Panc1 (cell line): ENCODE measurements around the gene CCDC54. TPM values are rescaled to one million over a fixed set of nuclear protein-coding genes. Genes with fewer than 3 reads are reported as not detected.

Experiments
- ATAC-seq: fragments of 200-7000 bp; cut with Tn5 transposase; 2 replicates; pipeline ENCODE4 v1.9.1; 2020; ENCODE audit warnings: mild to moderate bottlenecking, moderate library complexity
- BruUV-seq: library from RNA; stranded (reverse); fragments of 400-500 nt; replicated peaks from 2 replicates; lab custom pipeline; 2021; lab: Mats Ljungman, UMichigan
- CTCF ChIA-PET: fragments of 300-600 bp; sonication (Branson Sonifier 250); formaldehyde crosslinking; loops from one replicate; lab custom pipeline; 2022; ENCODE audit warnings: antibody characterized with exemption; lab: Charles Lee
- POLR2A ChIA-PET: fragments of 300-600 bp; sonication (Branson Sonifier 250); formaldehyde crosslinking; loops from one replicate; lab custom pipeline; 2022; ENCODE audit warnings: antibody characterized with exemption; lab: Charles Lee
- DNase-seq: peaks from one replicate; pipeline ENCODE4 v3.0.0-alpha.2; 2010; ENCODE audit warnings: low read depth, low spot score
- H3K27ac ChIP-seq: 2 replicates; pipeline ENCODE4 v1.5.1; 2011; ENCODE audit warnings: mild to moderate bottlenecking, low read length, inconsistent platforms
- H3K27me3 ChIP-seq: fragments of 200-500 bp; sonication (Bioruptor generic); 2 replicates; pipeline ENCODE4 v1.6.0; 2014; ENCODE audit warnings: low read length, inconsistent platforms; ENCODE audit not compliant: control insufficient read depth, insufficient read depth
- H3K36me3 ChIP-seq: fragments of 200-500 bp; sonication (Bioruptor generic); 2 replicates; pipeline ENCODE4 v1.5.1; 2014; ENCODE audit warnings: inconsistent platforms, mild to moderate bottlenecking, low read length, moderate library complexity; ENCODE audit not compliant: control insufficient read depth, insufficient read depth
- H3K4me1 ChIP-seq: 2 replicates; pipeline ENCODE4 v1.5.1; 2011; ENCODE audit warnings: inconsistent platforms, mild to moderate bottlenecking, low read length, moderate library complexity; ENCODE audit not compliant: control insufficient read depth, insufficient read depth
- H3K4me3 ChIP-seq, 2 experiments: 2 replicates each; pipeline ENCODE4 v1.5.1; 2011 to 2012; ENCODE audit warnings: low read depth in 2 of 2, low read length in 2 of 2, mild to moderate bottlenecking in 2 of 2, inconsistent platforms in 1 of 2, moderate library complexity in 1 of 2
- H3K9me3 ChIP-seq: fragments of 200-500 bp; sonication (Bioruptor generic); 2 replicates; pipeline ENCODE4 v1.5.1; 2014; ENCODE audit warnings: low read depth, mild to moderate bottlenecking, inconsistent platforms, low read length, moderate library complexity; ENCODE audit not compliant: control insufficient read depth, insufficient read depth
- CTCF ChIP-seq: fragments of 450-650 bp; IDR thresholded peaks from 2 replicates; pipeline ENCODE4 v1.5.1; 2017; ENCODE audit warnings: mild to moderate bottlenecking
- POLR2AphosphoS5 ChIP-seq: IDR thresholded peaks from 2 replicates; pipeline ENCODE4 v1.6.1; 2012; ENCODE audit warnings: mild to moderate bottlenecking, low read depth, low read length, moderate library complexity
- REST ChIP-seq, 2 experiments: IDR thresholded peaks; 2 replicates each; pipeline ENCODE4 v1.6.1; 2011 to 2012; ENCODE audit warnings: low read depth in 2 of 2, control low read depth in 1 of 2, low read length in 1 of 2, mild to moderate bottlenecking in 1 of 2, moderate library complexity in 1 of 2; ENCODE audit not compliant: insufficient read depth in 1 of 2
- SIN3A ChIP-seq: IDR thresholded peaks from 2 replicates; pipeline ENCODE4 v1.6.1; 2012; ENCODE audit warnings: low read depth, mild to moderate bottlenecking, low read length, moderate library complexity, borderline replicate concordance; ENCODE audit not compliant: insufficient read depth
- TCF7L2 ChIP-seq: IDR thresholded peaks from 2 replicates; pipeline ENCODE4 v1.6.1; 2011; ENCODE audit warnings: mild to moderate bottlenecking, low read depth, low read length, inconsistent platforms
- in situ Hi-C: cut with HindIII; loops from 2 replicates; pipeline ENCODE4 v1.10.0; 2016; ENCODE audit warnings: low sequenced_read_pairs, low pct_unique_long_range_greater_than_20kb
- intact Hi-C: fragments of 100-400 bp; cut with micrococcal nuclease; formaldehyde crosslinking; loops from one replicate; pipeline ENCODE4 v1.10.0; 2022; ENCODE audit not compliant: unreplicated experiment
- total RNA-seq: library from RNA; stranded (reverse); gene quantifications from one replicate; pipeline ENCODE4 v1.2.1, GENCODE V29; 2021; ENCODE audit not compliant: unreplicated experiment

The CCDC54 gene
- total RNA-seq, 1 experiment from 2014 or later: not detected

GRCh38 chr3:107401301-107401700 is 24.1 kb downstream of the CCDC54 start:
- ATAC-seq (no peak), DNase-seq (no peak)
- H3K27ac ChIP-seq: no peak overlapping the region
- H3K4me1 ChIP-seq: no peaks in the 10 kb centered on the region
- no peak for TF ChIP-seq SIN3A
- TF ChIP-seq POLR2AphosphoS5: no peak
- TF ChIP-seq CTCF: no peak
- no peak for TF ChIP-seq TCF7L2
- no peak for TF ChIP-seq REST (IDR thresholded peaks at IDR 0.05; ENCODE audit: insufficient read depth in 1 of 2, low read depth in 2 of 2, low read length in 1 of 2)
- ChIA-PET CTCF (no interaction called here), POLR2A (no interaction called here)
- H3K27me3 ChIP-seq: no peaks in the 10 kb centered on the region
- BruUV-seq: no TSS peak
- in situ Hi-C loops: no loop called here
- intact Hi-C loops: no loop called here
- H3K4me3 ChIP-seq: no peak overlapping the region
- no peaks in the 10 kb centered on the region for H3K9me3 ChIP-seq
- H3K36me3 ChIP-seq: no peaks in the 10 kb centered on the region

- H3K9me3 ChIP-seq: no peaks in the 10 kb centered on the region
- no peak overlapping the region for H3K4me3 ChIP-seq
- in situ Hi-C loops (no loop called here), intact Hi-C loops (no loop called here)
- no peak for TF ChIP-seq CTCF
- TF ChIP-seq TCF7L2: no peak
- no peak for TF ChIP-seq REST (IDR thresholded peaks at IDR 0.05; ENCODE audit: insufficient read depth in 1 of 2, low read depth in 2 of 2, low read length in 1 of 2)
- no peak for TF ChIP-seq SIN3A
- TF ChIP-seq POLR2AphosphoS5: no peak
- no peaks in the 10 kb centered on the region for H3K36me3 ChIP-seq
- no peak overlapping the region for H3K27ac ChIP-seq
- POLR2A ChIA-PET: no interaction called here
- H3K27me3 ChIP-seq: no peaks in the 10 kb centered on the region
- DNase-seq (no peak), ATAC-seq (no peak)
- BruUV-seq: no TSS peak
- no peaks in the 10 kb centered on the region for H3K4me1 ChIP-seq
- CTCF ChIA-PET: no interaction called here
Measured at GRCh38 chr3:107402214-107402613, 25.0 kb downstream of the CCDC54 start.
